Endothelial cell of umbilical vein (primary cell): ENCODE data around the gene NCOA3. TPM values are rescaled to one million over a fixed set of nuclear protein-coding genes. Genes with fewer than 3 reads are reported as not detected.

Source experiments
- BruUV-seq: library from RNA; stranded (reverse); fragments of 400-500 nt; replicated peaks from 2 replicates; lab custom pipeline; 2021; lab: Mats Ljungman, UMichigan
- CTCF ChIA-PET: fragments of 300-600, 350-600 bp; sonication (Branson Sonifier 250); formaldehyde crosslinking; loops from one replicate; lab custom pipeline; 2021; ENCODE audit warnings: antibody characterized with exemption, inconsistent platforms; lab: Charles Lee
- POLR2A ChIA-PET: fragments of 300-600, 350-600 bp; sonication (Branson Sonifier 250); formaldehyde crosslinking; loops from one replicate; lab custom pipeline; 2021; ENCODE audit warnings: antibody characterized with exemption, inconsistent platforms; lab: Charles Lee
- DNase-seq: peaks from one replicate; pipeline ENCODE4 v3.0.0-alpha.2; 2011; ENCODE audit warnings: low read depth, low spot score
- FAIRE-seq: peaks from 2 replicates; lab custom pipeline; 2011; peaks lifted over from hg19 to GRCh38; lab: Jason Lieb, UNC
- H2AFZ ChIP-seq: 2 replicates; pipeline ENCODE4 v1.6.0; 2012; ENCODE audit warnings: low read depth, low read length, control low read depth, inconsistent platforms
- H3K27ac ChIP-seq: 2 replicates; pipeline ENCODE4 v1.5.1; 2011; ENCODE audit warnings: low read depth, mild to moderate bottlenecking, control low read depth, low read length, moderate library complexity; ENCODE audit not compliant: insufficient read depth
- H3K27me3 ChIP-seq, 2 experiments: 2 replicates each; pipeline versions ENCODE4 v1.6.0 to v1.6.1; 2011; ENCODE audit warnings: low read length in 2 of 2, mixed read lengths in 1 of 2; ENCODE audit not compliant: control insufficient read depth in 2 of 2, insufficient read depth in 2 of 2
- H3K36me3 ChIP-seq, 2 experiments: 2 replicates in 1 of 2; 3 replicates in 1 of 2; pipeline ENCODE4 v1.5.1; 2011; ENCODE audit warnings: low read length in 2 of 2, mild to moderate bottlenecking in 1 of 2, moderate library complexity in 1 of 2; ENCODE audit not compliant: control insufficient read depth in 2 of 2, insufficient read depth in 2 of 2; ENCODE audit errors: extremely low read depth in 1 of 2
- H3K4me1 ChIP-seq: 3 replicates; pipeline ENCODE4 v1.5.1; 2011; ENCODE audit warnings: mild to moderate bottlenecking, low read length; ENCODE audit not compliant: control insufficient read depth, insufficient read depth; ENCODE audit errors: extremely low read depth
- H3K4me2 ChIP-seq: 2 replicates; pipeline ENCODE4 v1.6.1; 2011; ENCODE audit warnings: low read length, control low read depth, mixed read lengths; ENCODE audit not compliant: insufficient read depth
- H3K4me3 ChIP-seq, 3 experiments: fragments of 200-600 bp in 1 of 3; sonication (generic), shearing (Covaris generic) in 1 of 3; replicated peaks in 1 of 3; 2 replicates each; pipeline ENCODE4 v1.5.1; 2011 to 2016; ENCODE audit warnings: control low read depth in 3 of 3, low read length in 3 of 3, mild to moderate bottlenecking in 2 of 3, inconsistent platforms in 1 of 3, low read depth in 1 of 3, moderate library complexity in 1 of 3; ENCODE audit not compliant: insufficient read depth in 1 of 3
- H3K79me2 ChIP-seq: 2 replicates; pipeline ENCODE4 v1.6.0; 2012; ENCODE audit warnings: low read length, inconsistent platforms; ENCODE audit not compliant: control insufficient read depth, insufficient read depth
- H3K9ac ChIP-seq: replicated peaks from 2 replicates; pipeline ENCODE3; 2011; ENCODE audit warnings: low read length, control low read depth; ENCODE audit not compliant: insufficient read depth; ENCODE audit errors: extremely low read depth
- H3K9me1 ChIP-seq: replicated peaks from 3 replicates; pipeline ENCODE4 v1.6.0; 2011; ENCODE audit warnings: mild to moderate bottlenecking, low read length; ENCODE audit not compliant: control insufficient read depth, insufficient read depth; ENCODE audit errors: extremely low read depth
- H3K9me3 ChIP-seq: replicated peaks from 2 replicates; pipeline ENCODE4 v1.5.1; 2012; ENCODE audit warnings: low read length, inconsistent platforms; ENCODE audit not compliant: control insufficient read depth, insufficient read depth
- H4K20me1 ChIP-seq: replicated peaks from 2 replicates; pipeline ENCODE3; 2011; ENCODE audit warnings: mild to moderate bottlenecking, low read length; ENCODE audit not compliant: control insufficient read depth, insufficient read depth; ENCODE audit errors: extremely low read depth
- EZH2 ChIP-seq: IDR thresholded peaks from 2 replicates; pipeline ENCODE4 v1.6.1; 2012; ENCODE audit warnings: borderline replicate concordance, low read depth, mild to moderate bottlenecking, moderate library complexity, low read length, inconsistent platforms; ENCODE audit not compliant: severe bottlenecking
- FOS ChIP-seq: IDR thresholded peaks from 2 replicates; pipeline ENCODE4 v1.6.1; 2011; ENCODE audit warnings: mild to moderate bottlenecking, low read length, moderate library complexity, borderline replicate concordance; ENCODE audit not compliant: insufficient read depth
- GATA2 ChIP-seq: IDR thresholded peaks from 2 replicates; pipeline ENCODE4 v1.7.0; 2011; ENCODE audit warnings: low read depth, mild to moderate bottlenecking, moderate library complexity, mixed read lengths, low read length; ENCODE audit not compliant: insufficient read length, insufficient read depth
- JUN ChIP-seq: IDR thresholded peaks from 2 replicates; pipeline ENCODE4 v1.6.1; 2011; ENCODE audit warnings: borderline replicate concordance, low read depth; ENCODE audit not compliant: insufficient read length, insufficient read depth
- MAX ChIP-seq: IDR thresholded peaks from 2 replicates; pipeline ENCODE4 v1.6.1; 2011; ENCODE audit not compliant: insufficient read depth, insufficient read length
- MYC ChIP-seq: IDR thresholded peaks from one replicate; pipeline ENCODE4 v1.6.1; 2011; ENCODE audit warnings: mild to moderate bottlenecking, low read depth, low read length
- POLR2A ChIP-seq: IDR thresholded peaks from 2 replicates; pipeline ENCODE4 v1.6.1; 2012; ENCODE audit warnings: low read depth, mild to moderate bottlenecking, control low read depth, low read length
- POLR2AphosphoS5 ChIP-seq: IDR thresholded peaks from 2 replicates; pipeline ENCODE4 v1.6.1; 2012; ENCODE audit warnings: low read depth, mild to moderate bottlenecking, control low read depth, low read length, moderate library complexity; ENCODE audit not compliant: insufficient read depth
- dilution Hi-C: fragments of 300-500 bp; cut with MboI; formaldehyde crosslinking; loops from one replicate; pipeline ENCODE4 v1.15.0; 2019; ENCODE audit warnings: low sequenced_read_pairs; ENCODE audit not compliant: extremely low pct_ligation_motif_present
- intact Hi-C: fragments of 100-400 bp; cut with micrococcal nuclease; formaldehyde crosslinking; loops from one replicate; pipeline ENCODE4 v1.10.0; 2022
- polyA plus RNA-seq, 4 experiments: library from polyadenylated mRNA; depleted of rRNA in 3 of 4; stranded (reverse) in 3 of 4; unstranded in 1 of 4; fragments of >200 nt; gene quantifications; 2 replicates each; pipeline versions ENCODE4 v1.2.1 to v1.2.3, GENCODE V29; 2011 to 2012; ENCODE audit warnings: missing spikeins in 1 of 4
- total RNA-seq: library from RNA; stranded (reverse); gene quantifications from 2 replicates; pipeline ENCODE4 v1.2.3, GENCODE V29; 2021
- TF ChIP-seq, protein P1 (sequence below), 2 donors: IDR thresholded peaks; 1 replicate in 1 of 2; 2 replicates in 1 of 2; pipeline ENCODE4 v1.5.1; 2011; ENCODE audit warnings: low read length in 2 of 2, mild to moderate bottlenecking in 2 of 2, moderate library complexity in 2 of 2, control low read depth in 1 of 2, inconsistent platforms in 1 of 2, low read depth in 1 of 2; ENCODE audit not compliant: insufficient read depth in 1 of 2; ENCODE audit errors: extremely low read depth in 1 of 2

Gene NCOA3
- total and polyA plus RNA-seq, 2 donors (not counting 3 experiments of a cell fraction or from before 2014, with no cell fraction given): 12.0 to 35.6 TPM

DNA sequence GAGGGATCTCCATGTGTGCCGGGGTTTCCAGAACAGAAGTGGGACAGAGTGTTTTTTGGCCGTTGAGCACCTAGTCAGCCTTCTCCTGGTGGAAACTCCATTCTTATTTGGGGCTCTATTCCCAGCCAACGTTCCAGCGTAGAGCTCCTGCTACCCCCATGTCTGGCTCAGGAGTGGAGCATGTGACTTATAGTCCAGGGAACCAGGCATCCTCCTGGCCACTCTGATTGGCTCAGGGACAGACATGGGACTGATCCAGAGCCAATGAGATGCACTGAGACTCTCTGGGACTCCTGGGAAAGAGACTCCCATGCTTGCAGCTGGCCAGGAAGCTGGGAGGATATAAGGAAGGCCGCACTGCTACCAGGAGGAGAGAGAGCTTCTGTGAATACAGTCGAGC is 196.5 kb downstream of the NCOA3 start:
- TF ChIP-seq, protein P1, sequence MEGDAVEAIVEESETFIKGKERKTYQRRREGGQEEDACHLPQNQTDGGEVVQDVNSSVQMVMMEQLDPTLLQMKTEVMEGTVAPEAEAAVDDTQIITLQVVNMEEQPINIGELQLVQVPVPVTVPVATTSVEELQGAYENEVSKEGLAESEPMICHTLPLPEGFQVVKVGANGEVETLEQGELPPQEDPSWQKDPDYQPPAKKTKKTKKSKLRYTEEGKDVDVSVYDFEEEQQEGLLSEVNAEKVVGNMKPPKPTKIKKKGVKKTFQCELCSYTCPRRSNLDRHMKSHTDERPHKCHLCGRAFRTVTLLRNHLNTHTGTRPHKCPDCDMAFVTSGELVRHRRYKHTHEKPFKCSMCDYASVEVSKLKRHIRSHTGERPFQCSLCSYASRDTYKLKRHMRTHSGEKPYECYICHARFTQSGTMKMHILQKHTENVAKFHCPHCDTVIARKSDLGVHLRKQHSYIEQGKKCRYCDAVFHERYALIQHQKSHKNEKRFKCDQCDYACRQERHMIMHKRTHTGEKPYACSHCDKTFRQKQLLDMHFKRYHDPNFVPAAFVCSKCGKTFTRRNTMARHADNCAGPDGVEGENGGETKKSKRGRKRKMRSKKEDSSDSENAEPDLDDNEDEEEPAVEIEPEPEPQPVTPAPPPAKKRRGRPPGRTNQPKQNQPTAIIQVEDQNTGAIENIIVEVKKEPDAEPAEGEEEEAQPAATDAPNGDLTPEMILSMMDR (IDR thresholded peaks at IDR 0.05; ENCODE audit: extremely low read depth in 1 of 2, insufficient read depth in 1 of 2, low read depth in 1 of 2, low read length in 2 of 2): no peak
- TF ChIP-seq POLR2AphosphoS5 (no peak), EZH2 (no peak), JUN (no peak), FOS (no peak), MAX (no peak), MYC (no peak), GATA2 (no peak), POLR2A (no peak)
- Histone ChIP-seq H3K79me2 (no peaks in the 10 kb centered on the region), H3K27ac (no peak overlapping the region), H3K9ac (no peak overlapping the region), H3K9me3 (no peaks in the 10 kb centered on the region), H3K9me1 (no peaks in the 10 kb centered on the region), H4K20me1 (no peaks in the 10 kb centered on the region), H3K4me2 (no peak overlapping the region), H3K36me3 (no peaks in the 10 kb centered on the region), H3K4me1 (no peaks in the 10 kb centered on the region), H3K4me3 (no peak overlapping the region), H2AFZ (no peak overlapping the region), H3K27me3 (no peaks in the 10 kb centered on the region)
- intact Hi-C loops: no loop called here
- dilution Hi-C loops: no loop called here
- ChIA-PET POLR2A (no interaction called here), CTCF (interaction anchor here (0.7 to 0.8 kb wide), 3 partner anchors 23 to 922 kb away, joined by 3 to 4 read pairs (median 3); no protein-coding TSS in a partner anchor)
- no TSS peak for BruUV-seq
- DNase-seq: no peak
- no peak for FAIRE-seq
